Activated T-cell treated with anti-CD3 and anti-CD28 coated beads, Interleukin-2, amount 50 U/mL, for 48 hours (primary cell): Measurements from ENCODE around the gene PPIG.
"Not testable (repeated sequence)": the region's sequence is repeated elsewhere in the genome, so short reads cannot be mapped to it uniquely, and the experiment has no call there.

Experiments
- DNase-seq, 2 experiments: peaks; one replicate each; pipeline ENCODE4 v3.0.0-alpha.2; 2020

PPIG gene

DNA sequence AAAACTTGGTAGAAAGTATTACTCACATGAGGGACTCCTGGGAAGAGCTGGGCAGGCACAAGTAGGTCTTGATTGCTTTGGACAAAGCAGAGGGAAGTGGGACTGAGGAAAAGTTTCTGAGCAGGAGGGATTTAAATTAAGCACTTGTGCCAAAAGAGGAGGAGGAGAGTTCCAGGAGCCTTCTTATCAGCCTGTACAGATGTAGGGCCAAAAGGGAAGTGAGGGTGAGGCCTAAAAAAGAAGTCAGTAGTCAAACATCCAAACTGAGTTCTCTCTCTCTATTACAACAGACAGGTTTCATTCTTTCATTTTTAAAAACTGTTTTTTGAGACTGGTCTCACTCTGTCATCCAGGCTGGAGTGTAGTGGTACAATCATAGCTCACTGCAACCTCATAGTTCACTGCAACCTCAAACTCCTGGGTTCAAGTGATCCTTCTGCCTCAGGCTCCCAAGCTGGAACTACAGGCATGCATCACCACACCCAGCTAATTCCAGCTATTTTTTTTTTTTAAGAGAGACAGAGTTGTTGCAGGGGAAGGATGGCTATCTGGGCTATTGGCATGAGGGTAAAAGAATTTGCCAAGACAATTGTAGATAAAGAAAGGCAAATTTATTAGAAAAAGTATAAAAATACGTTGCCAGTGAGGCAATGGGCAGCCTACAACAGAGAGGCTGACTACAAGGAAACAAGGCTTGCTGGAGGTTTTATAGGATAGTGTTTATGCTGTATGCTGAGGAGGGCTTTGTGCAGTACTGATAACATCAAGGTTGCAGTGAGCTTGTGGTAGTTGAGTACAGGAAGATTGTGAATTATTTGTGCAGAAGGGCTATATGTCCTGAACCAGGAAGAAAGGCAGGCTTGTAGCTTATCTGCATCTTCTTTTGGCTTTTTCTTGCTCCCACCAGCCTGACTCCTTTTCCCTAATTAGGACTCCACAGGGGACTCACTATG lies 81.1 kb downstream of the PPIG start:
- no peak for DNase-seq

DNA sequence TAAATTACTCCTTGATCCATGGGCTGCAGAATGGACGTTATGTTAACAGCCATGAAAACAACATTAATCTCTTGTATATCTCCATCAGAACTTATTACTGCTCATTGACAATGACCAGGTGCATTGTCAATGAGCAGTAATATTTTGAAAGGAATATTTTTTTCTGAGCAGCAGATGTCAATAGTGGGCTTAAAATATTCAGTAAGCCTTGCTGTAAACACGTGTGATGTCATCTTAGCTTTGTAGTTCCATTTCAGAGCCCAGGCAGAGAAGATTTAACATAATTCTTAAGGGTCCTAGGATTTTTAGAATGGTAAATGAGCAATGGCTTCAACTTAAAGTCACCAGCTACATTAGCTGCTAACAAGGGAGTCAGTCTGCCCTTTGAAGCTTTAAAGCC lies 83.4 kb downstream of the PPIG start:
- no peak for DNase-seq

DNA sequence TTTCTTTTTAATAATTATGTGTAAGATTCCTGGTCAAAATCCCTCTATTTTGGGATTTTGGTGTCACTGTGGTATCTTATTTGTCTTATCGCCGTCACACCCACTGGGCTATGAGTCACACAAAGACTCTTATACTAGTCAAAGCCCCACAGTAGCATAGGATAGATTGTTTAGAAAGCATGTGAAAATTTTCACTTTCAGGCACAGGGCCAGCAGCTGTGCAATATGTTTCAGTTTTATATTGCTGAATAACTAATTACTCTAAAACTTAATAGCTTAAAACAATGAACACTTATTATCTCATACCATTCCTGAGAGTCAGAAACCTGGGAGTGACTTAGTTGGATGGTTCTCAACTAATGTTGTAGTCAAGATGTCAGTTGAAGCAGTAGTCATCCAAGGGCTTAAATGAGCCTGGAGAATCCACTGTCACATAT lies 86.1 kb downstream of the PPIG start:
- no peak for DNase-seq

DNA sequence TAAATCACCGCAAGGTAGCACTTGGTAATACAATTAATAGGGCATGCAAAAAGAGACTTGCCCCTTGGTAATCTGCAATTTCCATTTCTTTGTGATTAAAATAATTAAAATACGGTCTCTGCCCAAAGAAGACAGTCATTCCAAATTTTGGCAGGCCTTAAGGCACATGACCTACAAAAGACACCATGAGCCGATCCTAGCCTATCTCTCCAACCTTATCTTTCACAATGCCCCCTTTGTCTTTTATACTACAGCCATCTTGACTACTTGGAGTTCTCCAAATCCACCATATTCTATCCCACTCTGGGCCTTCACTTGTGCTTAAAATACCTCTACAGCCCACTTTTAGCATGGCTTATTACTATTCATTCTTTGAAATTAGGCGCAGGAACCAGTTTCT lies 86.8 kb downstream of the PPIG start:
- no peak for DNase-seq

GRCh38 chr2:169672406-169672805 lies 88.3 kb downstream of the PPIG start:
- no peak for DNase-seq

GRCh38 chr2:169673106-169673505 lies 89.0 kb downstream of the PPIG start:
- DNase-seq = no peak

GRCh38 chr2:169673921-169674320 lies 89.8 kb downstream of the PPIG start:
- no peak for DNase-seq

DNA sequence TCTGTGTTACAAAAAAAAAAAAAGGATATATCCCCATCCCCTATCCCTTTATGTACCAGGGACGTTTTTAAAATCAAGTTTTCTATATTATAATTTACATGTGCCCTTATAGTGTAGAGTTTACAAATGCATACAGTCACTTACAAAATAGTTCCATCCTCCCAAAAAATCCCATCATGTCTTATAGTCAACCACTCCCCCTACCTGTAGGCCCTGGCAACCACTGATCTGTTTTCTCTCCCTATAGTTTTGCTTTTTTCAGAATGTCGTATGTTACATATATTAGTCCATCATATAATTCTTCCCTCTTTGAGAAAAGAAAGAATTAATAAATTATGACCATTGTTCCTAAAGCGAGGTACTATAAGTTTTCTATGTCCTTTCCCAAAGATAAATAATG lies 92.2 kb downstream of the PPIG start:
- no peak for DNase-seq

- DNase-seq = no peak
Observed at GRCh38 chr2:169676850-169677249, 92.7 kb downstream of the PPIG start.

- no peak for DNase-seq
Observed at GRCh38 chr2:169683054-169683424, 98.9 kb downstream of the PPIG start.

GRCh38 chr2:169683425-169684134 lies 99.4 kb downstream of the PPIG start:
- no peak for DNase-seq

GRCh38 chr2:169684135-169684565 lies 100.0 kb downstream of the PPIG start:
- DNase-seq = no peak

DNA sequence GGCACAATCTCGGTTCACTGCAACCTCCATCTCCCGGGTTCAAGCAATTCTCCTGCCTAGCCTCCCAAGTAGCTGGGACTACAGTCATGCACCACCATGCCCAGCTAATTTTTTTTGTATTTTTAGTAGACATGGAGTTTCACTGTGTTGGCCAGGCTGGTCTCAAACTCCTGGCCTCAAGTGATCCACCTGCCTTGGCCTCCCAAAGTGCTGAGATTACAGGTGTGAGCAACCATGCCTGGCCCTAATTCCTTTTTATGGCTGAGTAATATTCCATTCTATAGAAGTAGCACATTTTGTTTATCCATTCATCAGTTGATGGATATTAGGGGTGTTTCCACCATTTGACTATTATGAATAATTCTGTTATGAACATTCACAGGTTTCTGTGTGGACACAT lies 100.6 kb downstream of the PPIG start:
- not testable (repeated sequence) for DNase-seq

GRCh38 chr2:169686825-169687224 lies 102.7 kb downstream of the PPIG start:
- DNase-seq = not testable (repeated sequence)

GRCh38 chr2:169687943-169688342 lies 103.8 kb downstream of the PPIG start:
- DNase-seq = not testable (repeated sequence)

DNA sequence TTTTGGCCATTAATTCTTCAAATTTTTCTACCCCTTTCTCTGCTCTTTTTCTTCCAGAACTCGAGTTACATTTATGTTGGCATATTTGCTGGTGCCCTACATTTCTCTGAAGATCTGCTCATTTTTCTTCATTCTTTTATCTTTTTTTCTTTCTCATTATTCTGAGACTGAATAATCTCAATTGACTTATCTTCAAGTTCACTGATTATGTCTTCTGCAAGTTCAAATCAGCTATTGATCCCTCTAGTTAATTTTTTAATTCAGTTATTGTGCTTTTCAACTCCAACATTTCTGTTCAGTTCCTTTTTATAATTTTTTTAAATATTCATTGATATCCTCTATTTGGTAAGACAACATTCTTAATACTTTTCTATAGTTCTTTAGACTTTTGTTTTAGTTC lies 106.8 kb downstream of the PPIG start:
- DNase-seq = no peak
